H1 (cell line): ENCODE data around the gene HIVEP3. TPM values are rescaled to one million over a fixed set of nuclear protein-coding genes. Genes with fewer than 3 reads are reported as not detected.

Experiments
- BACH1 ChIP-seq: IDR thresholded peaks from 2 replicates; pipeline ENCODE4 v1.6.1; 2012; ENCODE audit warnings: low read length, improper control_type of control experiment
- CHD1 ChIP-seq: IDR thresholded peaks from 2 replicates; pipeline ENCODE4 v1.6.1; 2012; ENCODE audit warnings: low read depth, low read length, improper control_type of control experiment
- CHD7 ChIP-seq: fragments of 300-600 bp; sonication (generic); IDR thresholded peaks from 2 replicates; pipeline ENCODE4 v1.7.1; 2012; ENCODE audit warnings: low read length, moderate library complexity, mild to moderate bottlenecking, inconsistent platforms; ENCODE audit not compliant: insufficient replicate concordance
- CREB1 ChIP-seq: IDR thresholded peaks from 2 replicates; pipeline ENCODE4 v1.6.1; 2012; ENCODE audit warnings: inconsistent platforms
- EP300 ChIP-seq, 2 experiments: IDR thresholded peaks; 1 replicate in 1 of 2; 2 replicates in 1 of 2; pipeline ENCODE4 v1.6.1; 2011 to 2012; ENCODE audit warnings: low read depth in 2 of 2, low read length in 2 of 2, mild to moderate bottlenecking in 2 of 2, borderline replicate concordance in 1 of 2, inconsistent platforms in 1 of 2, moderate library complexity in 1 of 2
- PHF8 ChIP-seq: fragments of 200-600 bp; sonication (generic); conservative IDR thresholded peaks from 2 replicates; pipeline ENCODE4 v1.7.1; 2012; ENCODE audit warnings: low read depth, mild to moderate bottlenecking, inconsistent platforms, low read length, moderate library complexity
- TBP ChIP-seq: IDR thresholded peaks from 2 replicates; pipeline ENCODE4 v1.6.1; 2011; ENCODE audit warnings: low read depth, low read length, improper control_type of control experiment
- TEAD4 ChIP-seq: IDR thresholded peaks from 2 replicates; pipeline ENCODE4 v1.6.1; 2012; ENCODE audit warnings: low read depth, low read length, inconsistent platforms, mixed read lengths
- ZNF274 ChIP-seq: IDR thresholded peaks from 2 replicates; pipeline ENCODE4 v1.7.0; 2012; ENCODE audit warnings: low read length, borderline replicate concordance; ENCODE audit errors: extremely low read depth
- polyA plus RNA-seq, 7 experiments: library from polyadenylated mRNA; depleted of rRNA in 3 of 7; stranded (reverse) in 5 of 7; unstranded in 2 of 7; fragments of >200 nt in 5 of 7; fragments of 200-250 nt in 2 of 7; gene quantifications; 1 replicate in 5 of 7; 2 replicates in 1 of 7; 4 replicates in 1 of 7; pipeline versions ENCODE4 v1.2.1 to v1.2.3, GENCODE V29; 2011 to 2013; ENCODE audit warnings: missing spikeins in 2 of 7, mixed read lengths in 2 of 7
- total RNA-seq: library from RNA; stranded (reverse); fragmentation: NEBNext Ultra II Directional; extraction: Animal tissue kit (Norgen Biotek cat#: 25700); gene quantifications from 2 replicates; pipeline ENCODE4 v1.2.1, GENCODE V29; 2021

Gene HIVEP3
- total and polyA plus RNA-seq, 2 of the 8 experiments (the other 6 are each of a cell fraction or from before 2014, with no cell fraction given) = 0.24 to 0.69 TPM

GRCh38 chr1:41673378-41673777 is 245.3 kb downstream of the HIVEP3 start (continued):
- TF ChIP-seq CHD7 (no peak), ZNF274 (no peak), EP300 (IDR thresholded peaks at IDR 0.05; ENCODE audit: borderline replicate concordance in 1 of 2, low read depth in 2 of 2, low read length in 2 of 2) (no peak), TEAD4 (no peak), BACH1 (no peak), TBP (no peak), CHD1 (no peak), CREB1 (no peak), PHF8 (no peak)
- TF ChIP-seq, all 59 proteins: peak for 0
